Thoracic aorta (tissue), 2 donors: ENCODE data around the gene EFCAB7. TPM values are rescaled to one million over a fixed set of nuclear protein-coding genes. Genes with fewer than 3 reads are reported as not detected.
A peak's percentile ranks its signal among the peaks of the same experiment; 100 is the strongest.

ENCODE experiments used
- ATAC-seq: fragments of 150-250 bp; one replicate; pipeline ENCODE4 v1.8.0; 2017; ENCODE audit warnings: low read depth; ENCODE audit not compliant: insufficient number of reproducible peaks, low FRiP score
- DNase-seq: peaks from one replicate; pipeline ENCODE4 v3.0.0-alpha.2; 2020; ENCODE audit warnings: low spot score
- H3K27ac ChIP-seq, 2 donors: fragments of 200-600 bp; sonication (generic); 1 replicate in 1 of 2; 2 replicates in 1 of 2; pipeline ENCODE4 v1.5.1; 2016; ENCODE audit warnings: mild to moderate bottlenecking in 2 of 2, moderate library complexity in 2 of 2
- H3K27me3 ChIP-seq: fragments of 200-600 bp; sonication (generic); replicated peaks from 2 replicates; pipeline ENCODE4 v1.6.0; 2016; ENCODE audit warnings: mild to moderate bottlenecking; ENCODE audit not compliant: insufficient read depth
- H3K36me3 ChIP-seq: fragments of 200-600 bp; sonication (generic); one replicate; pipeline ENCODE4 v1.5.1; 2016
- H3K4me1 ChIP-seq, 2 donors: fragments of 200-600 bp; sonication (generic); 1 replicate in 1 of 2; 2 replicates in 1 of 2; pipeline versions ENCODE4 v1.5.1 to v1.6.0; 2016; ENCODE audit warnings: low read depth in 2 of 2, mild to moderate bottlenecking in 1 of 2; ENCODE audit not compliant: control insufficient read depth in 1 of 2
- H3K4me3 ChIP-seq: fragments of 200-600 bp; sonication (generic); 2 replicates; pipeline ENCODE4 v1.5.1; 2016; ENCODE audit warnings: mild to moderate bottlenecking
- H3K9me3 ChIP-seq: fragments of 200-600 bp; sonication (generic); 2 replicates; pipeline ENCODE4 v1.5.1; 2016
- CTCF ChIP-seq: fragments of 200-600 bp; sonication (generic); IDR thresholded peaks from one replicate; pipeline ENCODE4 v1.5.1; 2019; ENCODE audit warnings: antibody characterized with exemption
- total RNA-seq, 2 donors: library from RNA; depleted of rRNA; stranded (reverse); fragments of >200 nt; gene quantifications; one replicate each; pipeline versions ENCODE4 v1.1.0 to v1.2.3, GENCODE V29; 2016

EFCAB7 gene
- total RNA-seq, 2 donors from 2014 or later: 3.4 to 4.7 TPM

DNA sequence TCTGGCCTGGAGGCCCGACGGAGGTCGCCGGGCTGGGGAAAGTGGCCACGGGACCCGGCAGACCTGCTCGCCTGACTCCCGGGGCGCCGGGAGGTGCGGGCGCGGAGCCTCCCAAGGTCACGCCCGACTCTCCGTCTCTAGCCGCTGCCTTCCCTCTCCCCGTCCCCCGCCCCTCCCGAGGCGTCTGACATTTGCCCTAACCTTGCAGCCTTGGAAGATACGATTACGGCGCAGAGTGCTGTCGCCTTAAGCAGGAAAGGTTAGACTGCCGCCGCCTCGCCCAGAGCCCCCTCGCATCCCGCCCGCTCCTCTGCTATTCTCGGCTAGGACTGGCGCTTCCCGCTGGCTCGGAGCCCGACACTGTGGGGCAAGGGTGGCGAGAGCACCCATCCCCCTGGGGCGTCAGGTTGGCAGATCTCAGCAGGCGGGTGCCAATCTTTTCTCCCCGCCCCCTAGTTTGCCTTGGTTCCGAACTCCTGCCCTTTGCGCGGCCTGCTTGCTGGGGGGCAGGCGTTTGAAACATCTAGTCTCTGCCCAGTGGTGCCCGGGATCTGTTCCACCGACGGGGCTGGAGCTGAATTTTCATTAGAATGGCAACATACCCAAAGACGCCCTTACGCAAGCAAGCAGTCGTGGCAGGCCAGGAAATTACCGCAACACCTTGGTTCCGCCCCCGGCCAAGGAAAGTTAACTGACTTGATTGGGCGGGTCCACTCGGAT, 70.7 kb downstream of the EFCAB7 start:
- no peaks in the 10 kb centered on the region for H3K36me3 ChIP-seq
- peak; percentile 12 for ATAC-seq
- peak overlapping the region; percentile 89 to 96 for H3K27ac ChIP-seq
- H3K27me3 ChIP-seq: no peaks in the 10 kb centered on the region
- peak; percentile 7 for DNase-seq
- peak overlapping the region; percentile 97 for H3K4me3 ChIP-seq
- TF ChIP-seq CTCF: no peak
- H3K4me1 ChIP-seq: peaks cover 16 to 60% of the 10 kb centered on the region in 2 donors
- H3K9me3 ChIP-seq: no peaks in the 10 kb centered on the region

- no peaks in the 10 kb centered on the region for H3K36me3 ChIP-seq
- H3K27me3 ChIP-seq: no peaks in the 10 kb centered on the region
- TF ChIP-seq CTCF: no peak
- no peaks in the 10 kb centered on the region for H3K9me3 ChIP-seq
- peak overlapping the region; percentile 15 to 23 for H3K27ac ChIP-seq
- no peak for ATAC-seq
- no peak overlapping the region for H3K4me3 ChIP-seq
- no peak for DNase-seq
- peaks cover 10 to 47% of the 10 kb centered on the region in 2 donors for H3K4me1 ChIP-seq
Measured at GRCh38 chr1:63595435-63595834, 72.1 kb downstream of the EFCAB7 start.

DNA sequence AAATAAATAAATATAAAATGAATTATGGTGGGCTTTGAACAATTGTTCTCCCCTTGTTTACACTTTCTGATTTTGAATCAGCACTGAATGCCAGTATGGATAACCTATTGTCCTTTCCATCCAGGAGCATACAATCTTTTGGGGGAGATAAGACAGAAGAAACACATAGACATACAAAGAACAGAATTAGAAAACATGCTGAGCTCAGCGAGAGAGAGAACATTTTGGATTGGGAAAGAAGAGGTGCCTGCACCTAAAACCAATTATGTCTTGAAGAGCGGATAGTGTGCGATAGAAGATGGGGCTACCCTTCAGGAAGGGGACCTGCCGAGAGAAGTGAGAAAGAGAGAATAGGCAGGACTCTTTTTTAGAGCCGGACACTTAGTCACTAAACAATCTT, 76.5 kb downstream of the EFCAB7 start:
- no peak for TF ChIP-seq CTCF

GRCh38 chr1:63600248-63600647, 76.9 kb downstream of the EFCAB7 start:
- DNase-seq: no peak
- Histone ChIP-seq H3K27ac (no peak overlapping the region), H3K4me1 (peaks cover 7 to 18% of the 10 kb centered on the region in 2 donors), H3K36me3 (no peaks in the 10 kb centered on the region), H3K27me3 (no peaks in the 10 kb centered on the region), H3K4me3 (no peak overlapping the region), H3K9me3 (no peaks in the 10 kb centered on the region)
- TF ChIP-seq CTCF: no peak
- ATAC-seq: no peak

More for the DNA sequence above, 76.5 kb downstream of the EFCAB7 start:
- H3K36me3 ChIP-seq: no peaks in the 10 kb centered on the region
- no peak overlapping the region for H3K27ac ChIP-seq
- peaks cover 7 to 23% of the 10 kb centered on the region in 2 donors for H3K4me1 ChIP-seq
- no peaks in the 10 kb centered on the region for H3K27me3 ChIP-seq
- no peaks in the 10 kb centered on the region for H3K9me3 ChIP-seq
- H3K4me3 ChIP-seq: no peak overlapping the region
- no peak for DNase-seq
- no peak for ATAC-seq

- Histone ChIP-seq H3K27me3 (no peaks in the 10 kb centered on the region), H3K9me3 (no peaks in the 10 kb centered on the region), H3K27ac (no peak overlapping the region), H3K4me1 (peaks cover 4 to 10% of the 10 kb centered on the region in 2 donors), H3K4me3 (no peak overlapping the region), H3K36me3 (no peaks in the 10 kb centered on the region)
- DNase-seq (no peak), ATAC-seq (no peak)
- TF ChIP-seq CTCF: no peak
Measured at GRCh38 chr1:63601061-63601460, 77.7 kb downstream of the EFCAB7 start.
